ENCODE measurements around the gene STAM.
"Not testable (repeated sequence)": the region's sequence is repeated elsewhere in the genome, so short reads cannot be mapped to it uniquely, and the experiment has no call there.

Gene STAM

DNA sequence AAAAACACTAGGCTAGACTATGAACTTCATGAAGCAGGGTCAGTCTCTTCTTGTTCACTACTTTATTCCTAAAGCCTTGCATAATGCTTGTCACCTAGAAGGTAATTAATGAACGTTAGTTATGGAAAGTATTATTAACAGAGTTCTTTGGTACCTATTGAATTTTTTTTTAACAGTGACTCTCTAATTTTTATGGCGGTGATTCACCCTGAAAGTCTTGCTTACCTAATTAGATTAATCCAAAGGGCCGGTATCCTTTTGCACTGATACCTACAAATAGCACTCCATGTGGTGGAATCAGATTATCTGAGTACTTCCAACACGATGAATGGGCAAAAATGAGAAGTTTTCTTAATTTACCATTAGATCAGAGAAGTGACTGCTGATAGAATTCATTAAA lies 31.7 kb downstream of the STAM start:
- DNase-seq (ENCODE audit: low read depth), result no peak

DNA sequence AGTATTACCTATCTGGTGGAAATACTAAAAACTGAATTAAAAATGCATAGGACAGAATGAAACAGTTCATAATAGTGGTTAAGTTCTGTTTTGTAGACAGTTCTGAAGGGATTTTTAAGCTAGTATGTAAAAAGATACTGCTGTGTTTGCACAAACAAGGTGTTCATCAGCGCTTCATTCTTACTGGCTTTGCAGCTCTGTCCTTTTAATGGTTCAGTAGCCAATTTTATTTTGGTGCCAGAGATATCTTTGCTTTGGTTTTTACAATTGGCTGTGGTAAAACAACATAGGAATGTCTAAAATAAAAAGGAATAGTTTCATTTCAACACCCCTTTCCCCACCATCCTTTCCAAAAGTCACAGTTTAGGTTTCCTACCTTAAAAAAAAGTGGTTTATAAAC lies 33.0 kb downstream of the STAM start:
- no peak for DNase-seq (ENCODE audit: low read depth)

DNA sequence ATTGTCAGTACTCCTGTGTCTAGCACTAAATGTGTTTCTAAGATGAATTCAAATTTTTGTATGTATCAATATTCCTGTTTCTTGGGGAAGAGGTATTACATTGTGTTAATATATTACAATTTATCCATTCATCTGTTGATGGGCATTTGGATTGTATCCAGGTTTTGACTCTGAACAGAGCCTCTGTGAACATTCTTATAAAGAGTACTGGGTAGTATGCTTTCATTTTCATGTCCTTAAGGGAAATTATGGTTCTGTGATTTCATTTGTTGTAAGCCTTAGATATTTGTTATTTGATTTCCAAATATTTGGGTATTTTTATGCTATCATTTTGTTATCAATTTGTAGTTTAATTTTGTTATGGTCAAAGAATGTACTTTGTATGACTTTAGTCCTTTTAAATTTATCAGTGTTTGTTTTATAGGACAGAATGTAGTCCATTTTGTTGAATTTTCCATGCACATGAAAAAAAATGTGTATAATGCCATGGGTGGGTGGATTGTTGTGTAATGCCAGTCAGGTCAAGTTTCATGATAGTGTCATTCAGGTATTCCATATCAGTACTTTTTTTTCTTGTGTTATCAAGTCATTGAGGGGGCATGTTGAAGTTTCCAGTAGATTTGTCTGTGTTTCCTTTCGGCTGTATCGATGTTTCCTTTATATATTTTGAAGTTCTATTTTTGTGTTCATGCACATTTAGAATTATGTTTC lies 38.4 kb downstream of the STAM start:
- no peak for DNase-seq (ENCODE audit: low read depth)

DNA sequence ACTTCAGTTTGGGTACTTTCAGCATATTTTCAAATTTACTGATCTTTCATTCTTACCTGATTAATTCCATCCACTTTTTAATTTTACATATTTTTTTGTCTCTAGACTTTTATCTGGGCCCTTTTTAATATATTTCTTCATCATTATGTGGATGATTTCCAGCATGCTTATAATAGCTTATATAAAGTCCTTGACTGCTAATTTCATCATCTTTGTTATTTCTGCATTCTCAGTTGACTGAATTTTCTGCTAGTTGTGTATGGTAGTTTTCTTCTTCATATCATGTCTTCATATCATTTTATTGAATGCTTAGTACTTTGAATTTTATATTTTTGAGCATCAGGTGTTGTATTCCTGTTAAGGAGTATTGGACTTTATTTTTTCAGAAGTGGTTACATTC lies 39.6 kb downstream of the STAM start:
- DNase-seq (ENCODE audit: low read depth), result no peak

DNA sequence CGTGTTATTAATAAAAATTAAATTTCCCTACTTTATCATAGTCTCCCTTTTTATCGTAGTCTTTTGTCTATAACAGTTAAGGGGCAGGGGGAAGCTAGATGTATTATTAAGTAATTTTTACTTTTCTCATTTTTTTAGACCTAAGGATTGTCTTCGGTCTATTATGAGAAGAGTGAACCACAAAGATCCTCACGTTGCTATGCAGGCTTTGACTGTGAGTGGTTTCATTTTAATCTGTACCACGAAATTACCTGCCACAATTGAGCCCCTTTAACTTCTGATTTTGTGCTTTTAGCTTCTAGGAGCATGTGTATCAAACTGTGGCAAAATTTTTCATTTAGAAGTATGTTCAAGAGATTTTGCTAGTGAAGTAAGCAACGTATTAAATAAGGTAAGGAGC lies 40.6 kb downstream of the STAM start:
- DNase-seq (ENCODE audit: low read depth), result no peak

DNA sequence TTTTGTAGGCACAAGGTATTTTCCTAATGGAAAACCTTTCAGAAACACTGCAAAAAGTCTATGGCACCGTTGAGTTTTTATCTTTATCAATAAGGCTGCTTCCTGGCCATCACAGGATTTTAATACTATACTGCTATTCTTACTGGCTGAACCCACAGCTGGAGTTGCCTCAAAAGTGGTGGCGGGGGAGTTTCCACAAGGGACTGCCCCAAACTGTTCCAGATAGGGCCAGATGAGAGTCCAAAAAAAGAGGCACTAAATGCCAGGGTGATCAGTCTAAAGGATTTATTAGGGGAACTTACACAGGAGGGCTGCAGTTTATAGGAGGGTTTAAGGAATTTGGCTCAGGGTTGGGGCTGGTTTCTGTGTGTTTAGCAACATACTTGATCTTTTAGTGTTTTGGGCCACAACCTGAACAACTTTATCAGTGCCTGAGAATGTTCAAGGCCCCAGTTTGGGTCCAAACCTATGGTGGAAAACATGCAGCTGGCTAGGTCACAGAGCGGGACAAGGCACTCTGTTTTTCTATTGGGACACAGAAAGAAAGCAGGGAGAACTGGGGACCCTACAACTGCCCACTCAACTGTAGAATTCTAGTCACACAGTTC lies 41.4 kb downstream of the STAM start:
- DNase-seq (ENCODE audit: low read depth), result no peak

DNA sequence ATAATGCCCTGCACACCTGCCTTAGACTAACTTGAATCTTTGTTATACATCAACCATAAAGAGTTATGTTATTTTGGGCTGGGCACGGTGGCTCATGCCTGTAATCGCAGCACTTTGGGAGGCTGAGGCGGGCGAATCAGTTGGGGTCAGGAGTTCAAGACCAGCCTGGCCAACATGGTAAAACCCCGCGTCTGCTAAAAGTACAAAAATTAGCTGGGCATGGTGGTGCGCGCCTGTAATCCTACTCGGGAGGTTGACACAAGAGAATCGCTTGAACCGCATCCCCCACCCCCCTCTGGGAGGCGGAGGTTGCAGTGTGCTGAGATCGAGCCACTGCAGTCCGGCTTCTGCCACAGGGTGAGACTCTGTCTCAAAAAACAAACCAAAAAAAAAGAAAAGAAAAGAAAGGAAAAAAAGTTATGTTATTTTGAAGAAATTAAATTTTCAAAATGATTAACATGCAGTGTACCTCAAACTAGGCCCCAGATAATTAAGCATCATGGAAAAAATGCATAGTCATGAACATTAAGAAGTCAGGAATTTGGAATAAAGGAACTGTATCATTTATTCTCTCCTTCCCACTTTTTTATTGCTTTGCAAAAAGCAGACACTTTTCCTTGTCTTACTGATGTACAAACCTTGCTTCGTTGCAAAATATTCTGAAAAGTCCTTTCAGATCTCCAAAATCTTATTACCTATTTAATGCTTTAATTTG lies 43.3 kb downstream of the STAM start:
- no peak for DNase-seq (ENCODE audit: low read depth)

DNA sequence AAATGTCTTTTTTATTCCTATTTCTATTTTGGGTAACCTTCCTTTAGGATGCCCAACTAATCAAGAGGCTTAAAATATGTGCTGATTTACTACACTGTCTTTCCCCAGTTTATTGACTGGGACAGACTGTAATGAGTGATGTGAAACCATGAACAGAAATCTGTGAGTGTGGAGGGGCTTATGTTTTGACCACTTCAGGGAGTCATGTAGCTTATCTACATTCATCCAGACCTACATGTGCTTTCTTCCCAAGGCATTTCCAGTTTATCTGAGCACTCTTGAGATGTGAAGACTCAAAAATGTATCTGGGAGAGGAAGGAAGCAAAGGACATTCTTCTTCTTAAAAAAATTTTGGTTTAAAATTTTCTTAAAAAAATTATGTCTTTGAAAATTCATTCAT lies 45.2 kb downstream of the STAM start:
- no peak for DNase-seq (ENCODE audit: low read depth)

DNA sequence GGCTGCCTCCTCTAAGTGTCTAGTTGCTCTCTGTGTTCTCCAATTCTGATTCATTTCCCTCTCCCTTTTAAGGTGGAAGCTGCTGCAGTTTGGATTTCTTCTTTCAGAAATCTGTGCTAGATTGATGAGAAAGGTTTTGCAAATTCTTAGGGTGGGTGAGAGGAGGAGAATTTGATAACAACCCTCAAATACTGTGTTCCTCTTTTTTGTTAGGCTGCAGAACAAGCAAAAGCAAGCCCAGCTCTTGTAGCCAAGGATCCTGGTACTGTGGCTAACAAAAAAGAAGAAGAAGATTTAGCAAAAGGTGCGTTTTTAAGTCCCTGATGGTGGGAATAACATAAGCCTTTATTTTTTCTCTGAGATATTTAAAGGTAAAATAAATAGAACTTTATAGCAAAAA lies 49.1 kb downstream of the STAM start:
- DNase-seq (ENCODE audit: low read depth), result no peak

DNA sequence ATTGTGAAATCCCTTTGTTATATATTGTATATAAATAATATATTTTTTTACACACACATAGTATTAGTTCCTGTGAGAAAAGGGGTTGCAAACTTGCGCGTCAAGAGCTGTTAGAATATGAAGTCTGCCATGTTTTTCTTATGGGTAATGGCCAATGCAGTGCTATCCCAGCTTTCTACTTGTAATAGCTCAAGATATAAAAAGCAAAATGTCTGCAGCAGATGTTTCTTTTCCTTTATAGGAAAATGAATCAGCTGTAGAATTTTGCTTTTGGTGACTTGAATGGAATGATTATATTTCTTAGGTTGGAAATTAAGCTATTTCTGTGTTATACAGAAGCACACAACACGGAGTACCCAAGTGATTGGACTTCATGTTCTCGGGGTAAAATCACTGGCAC lies 54.7 kb downstream of the STAM start:
- DNase-seq (ENCODE audit: low read depth), result no peak

DNA sequence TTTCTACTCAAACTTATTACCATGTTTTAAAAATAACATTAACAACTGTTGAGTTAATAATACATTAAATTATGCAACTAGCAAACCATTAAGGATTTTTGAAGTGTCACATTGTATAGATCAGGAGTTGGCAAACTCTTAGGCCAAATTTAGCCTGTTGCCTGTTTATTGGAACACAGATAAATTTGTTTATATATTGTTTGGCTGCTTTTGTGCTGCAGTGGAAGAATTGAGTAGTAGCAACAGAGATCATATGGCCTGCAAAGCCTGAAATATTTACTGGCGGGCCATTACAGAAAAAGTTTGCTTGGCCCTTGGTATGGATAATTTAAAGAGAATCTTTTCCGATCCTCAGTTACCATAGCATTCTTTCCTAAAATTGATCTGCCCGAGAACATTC lies 57.4 kb downstream of the STAM start:
- no peak for DNase-seq (ENCODE audit: low read depth)

DNA sequence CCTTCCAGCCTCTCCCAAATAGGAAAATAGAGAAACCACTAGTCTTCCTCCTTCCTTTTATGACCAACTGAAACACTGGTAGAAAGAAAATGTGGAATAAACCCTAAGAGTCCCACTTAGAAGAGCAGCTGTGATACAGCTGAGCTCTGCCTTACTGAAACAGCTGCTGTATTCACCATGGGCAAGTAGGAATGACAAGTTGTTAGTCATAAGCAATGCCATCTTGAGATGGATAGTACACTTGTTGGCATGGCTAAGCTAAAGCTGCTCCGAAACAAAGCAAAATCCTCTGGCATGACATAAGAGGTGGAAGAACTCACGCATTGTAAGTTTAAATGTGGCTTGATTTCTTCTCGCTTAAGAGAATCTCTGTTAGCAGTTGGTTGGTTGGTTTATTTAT lies 59.8 kb downstream of the STAM start:
- DNase-seq (ENCODE audit: low read depth), result no peak

DNA sequence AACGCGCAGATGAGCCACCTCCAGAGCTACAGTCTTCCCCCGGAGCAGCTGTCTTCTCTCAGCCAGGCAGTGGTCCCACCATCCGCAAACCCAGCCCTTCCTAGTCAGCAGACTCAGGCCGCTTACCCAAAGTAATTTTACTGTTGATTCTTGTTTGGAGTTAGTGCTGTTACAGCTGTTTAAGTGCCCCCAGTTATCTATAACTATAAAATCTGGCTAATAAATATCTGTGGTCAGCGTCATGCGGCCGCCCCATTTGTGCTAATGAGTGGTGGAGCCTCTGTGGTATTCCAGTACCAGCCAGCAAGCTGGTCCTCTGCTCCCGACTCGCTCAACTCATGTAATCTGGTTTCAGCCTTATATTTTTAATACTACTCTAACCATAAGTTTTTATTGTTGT lies 64.9 kb downstream of the STAM start:
- DNase-seq (ENCODE audit: low read depth), result no peak

DNA sequence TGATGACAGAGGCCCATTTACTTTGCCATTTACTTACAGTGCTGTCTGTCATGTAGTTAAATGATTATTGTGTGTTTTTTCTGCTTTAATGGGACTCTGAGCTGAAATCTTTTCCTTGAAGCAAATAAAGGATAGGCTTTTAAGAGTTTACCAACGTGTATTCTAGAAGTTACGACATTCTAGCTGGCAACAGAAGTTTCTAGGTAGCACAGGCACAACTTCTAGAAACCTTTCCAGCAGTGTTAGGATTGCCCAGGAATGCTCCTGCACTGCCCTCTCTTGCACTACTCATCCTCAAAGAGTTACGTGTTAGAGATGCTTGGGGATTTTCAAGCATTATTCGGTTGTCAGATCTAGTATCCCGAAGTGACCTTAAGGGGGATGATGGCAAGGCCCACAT lies 65.5 kb downstream of the STAM start:
- DNase-seq (ENCODE audit: low read depth), result no peak

DNA sequence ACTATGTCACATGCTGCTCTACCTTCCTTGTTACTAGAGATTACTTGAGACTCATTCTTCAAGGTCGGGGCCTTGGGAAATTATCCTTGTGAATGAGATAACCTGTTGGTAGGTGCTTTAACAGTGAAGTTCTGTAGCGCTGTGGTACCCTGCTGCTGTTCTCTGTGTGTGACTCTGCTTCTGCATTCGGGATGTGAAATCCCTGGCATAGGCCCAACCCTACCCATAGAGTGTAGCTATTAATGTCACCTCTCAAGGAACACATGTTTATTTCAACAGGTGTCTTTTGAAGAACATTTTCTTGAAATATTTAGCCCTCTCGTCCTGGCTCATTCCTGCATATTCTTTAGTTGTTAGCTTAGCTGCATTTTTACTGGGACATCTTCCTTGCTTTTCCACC lies 66.2 kb downstream of the STAM start:
- no peak for DNase-seq (ENCODE audit: low read depth)

DNA sequence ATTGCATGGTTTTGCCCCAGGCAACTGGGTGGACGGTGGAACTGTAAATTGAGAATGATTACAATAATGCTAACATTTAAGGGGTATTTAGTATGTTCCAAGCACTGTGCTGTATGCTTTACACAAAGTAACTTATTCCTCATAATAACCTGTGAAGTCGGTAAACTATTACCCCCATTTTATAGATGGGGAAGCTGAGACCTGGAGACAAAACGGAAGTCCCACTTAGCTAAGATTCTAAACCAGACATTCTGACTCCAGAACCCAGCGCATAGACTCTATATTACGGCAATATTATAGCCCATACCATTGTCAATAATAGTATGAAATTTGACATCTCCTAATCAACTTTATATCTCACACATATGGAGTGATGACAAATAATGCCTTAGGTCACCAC lies 68.1 kb downstream of the STAM start:
- DNase-seq (ENCODE audit: low read depth), result no peak

DNA sequence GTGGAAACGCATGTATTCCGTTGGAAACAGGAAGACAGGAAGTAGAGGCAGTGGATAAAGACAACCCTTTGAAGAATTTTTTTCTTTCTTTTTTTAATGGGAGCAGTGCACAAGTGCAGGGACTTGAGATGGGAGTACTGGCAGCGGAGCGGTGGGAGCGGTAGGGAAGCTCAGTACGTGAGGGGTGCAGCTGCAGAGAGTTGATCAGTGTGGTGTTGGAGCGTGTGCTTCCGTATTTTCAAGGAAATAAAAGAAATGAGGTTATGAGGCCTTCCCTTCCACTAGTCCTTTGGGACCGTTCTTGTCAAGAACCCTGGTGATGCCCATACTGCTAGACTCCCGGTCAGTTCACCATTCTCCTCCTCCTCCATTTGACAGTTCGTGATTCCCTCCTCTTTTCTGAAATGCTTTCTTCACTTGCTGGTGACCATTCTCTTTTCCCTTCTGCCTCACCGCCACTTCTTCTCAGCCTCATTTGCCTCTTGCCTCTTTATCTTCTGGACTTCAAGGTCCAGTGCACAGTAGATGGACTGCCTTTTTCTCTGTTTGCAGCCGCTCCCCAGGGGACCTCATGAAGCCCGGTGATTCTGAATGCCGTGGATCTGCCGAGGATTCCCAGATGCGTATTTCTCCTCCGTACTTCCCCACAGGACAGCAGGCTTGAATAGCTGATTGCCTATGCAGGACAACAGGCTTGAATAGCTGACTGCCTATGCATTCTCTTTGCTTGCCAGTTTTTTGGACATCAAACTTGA lies 68.9 kb downstream of the STAM start:
- DNase-seq (ENCODE audit: low read depth), result no peak

DNA sequence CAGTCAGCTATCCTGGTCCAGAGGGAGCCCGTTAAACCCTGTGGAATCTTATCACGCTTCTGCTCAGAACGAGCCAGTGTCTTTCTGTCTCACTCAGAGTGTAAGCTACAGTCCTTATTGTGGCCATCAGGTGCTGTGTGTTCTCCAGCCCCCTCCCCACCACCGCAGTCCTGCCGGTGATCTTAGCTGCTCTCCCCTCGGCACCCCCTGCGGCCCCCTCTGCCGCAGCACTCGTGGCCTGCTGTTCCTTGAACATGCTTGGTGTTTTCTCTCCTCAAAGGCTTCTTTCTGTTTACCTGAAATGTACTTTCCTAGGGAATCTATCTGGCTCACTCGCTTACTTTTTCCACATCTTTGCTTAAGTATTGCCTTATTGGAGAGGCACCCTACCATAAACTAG lies 69.8 kb downstream of the STAM start:
- DNase-seq (ENCODE audit: low read depth), result no peak

DNA sequence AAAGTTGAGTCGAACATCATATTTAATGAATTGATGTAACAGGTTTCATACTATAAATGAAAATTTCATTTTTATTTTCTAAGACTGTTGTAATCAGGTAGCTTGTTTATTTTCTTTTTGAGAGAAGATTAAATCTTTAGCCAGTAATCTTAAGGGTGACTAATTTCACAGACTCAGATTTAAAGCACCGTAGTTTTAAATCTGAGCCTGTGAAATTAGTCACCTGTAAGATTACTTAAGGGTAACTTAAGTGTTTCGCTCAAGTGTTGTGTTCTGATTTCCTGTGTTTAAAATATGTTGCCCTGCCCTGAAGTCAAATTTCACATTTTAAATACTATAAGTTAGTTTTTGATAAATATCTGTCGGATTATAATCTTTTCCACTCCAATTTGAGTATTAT lies 72.2 kb downstream of the STAM start:
- no peak for DNase-seq (ENCODE audit: low read depth)

DNA sequence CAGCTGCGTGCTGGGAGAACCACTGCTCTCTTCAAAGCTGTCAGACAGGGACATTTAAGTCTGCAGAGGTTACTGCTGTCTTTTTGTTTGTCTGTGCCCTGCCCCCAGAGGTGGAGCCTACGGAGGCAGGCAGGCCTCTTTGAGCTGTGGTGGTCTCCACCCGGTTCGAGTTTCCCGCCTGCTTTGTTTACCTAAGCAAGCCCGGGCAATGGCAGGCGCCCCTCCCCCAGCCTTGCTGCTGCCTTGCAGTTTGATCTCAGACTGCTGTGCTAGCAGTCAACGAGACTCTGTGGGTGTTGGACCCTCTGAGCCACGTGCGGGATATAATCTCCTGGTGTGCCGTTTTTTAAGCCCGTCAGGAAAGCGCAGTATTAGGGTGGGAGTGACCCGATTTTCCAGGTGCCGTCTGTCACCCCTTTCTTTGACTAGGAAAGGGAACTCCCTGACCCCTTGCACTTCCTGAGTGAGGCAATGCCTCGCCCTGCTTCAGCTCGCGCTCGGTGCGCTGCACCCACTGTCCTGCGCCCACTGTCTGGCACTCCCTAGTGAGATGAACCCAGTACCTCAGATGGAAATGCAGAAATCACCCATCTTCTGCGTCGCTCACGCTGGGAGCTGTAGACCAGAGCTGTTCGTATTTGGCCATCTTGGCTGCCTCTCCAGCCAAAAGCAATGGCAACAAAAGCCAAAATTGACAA lies 78.5 kb downstream of the STAM start:
- DNase-seq (ENCODE audit: low read depth), result not testable (repeated sequence)

DNA sequence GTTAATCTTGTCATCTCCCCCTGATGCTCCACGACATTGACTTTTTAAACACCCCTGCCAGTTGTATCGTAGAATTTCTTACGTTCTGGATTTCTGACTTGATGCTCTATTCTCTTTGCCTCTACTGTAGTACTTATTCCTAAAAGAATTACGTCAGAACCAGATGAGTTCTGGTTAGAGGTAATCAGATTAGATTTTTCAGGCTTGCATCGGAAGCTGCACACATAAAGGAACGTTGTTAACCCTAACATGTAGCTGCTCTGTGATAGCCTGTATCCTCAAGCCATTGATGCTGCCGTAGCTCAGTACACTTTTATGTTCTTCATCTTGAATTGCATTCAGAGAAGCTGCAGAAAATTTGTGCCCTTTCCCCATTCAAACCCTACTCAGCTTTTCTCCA lies 81.8 kb downstream of the STAM start:
- DNase-seq (ENCODE audit: low read depth), result no peak

DNA sequence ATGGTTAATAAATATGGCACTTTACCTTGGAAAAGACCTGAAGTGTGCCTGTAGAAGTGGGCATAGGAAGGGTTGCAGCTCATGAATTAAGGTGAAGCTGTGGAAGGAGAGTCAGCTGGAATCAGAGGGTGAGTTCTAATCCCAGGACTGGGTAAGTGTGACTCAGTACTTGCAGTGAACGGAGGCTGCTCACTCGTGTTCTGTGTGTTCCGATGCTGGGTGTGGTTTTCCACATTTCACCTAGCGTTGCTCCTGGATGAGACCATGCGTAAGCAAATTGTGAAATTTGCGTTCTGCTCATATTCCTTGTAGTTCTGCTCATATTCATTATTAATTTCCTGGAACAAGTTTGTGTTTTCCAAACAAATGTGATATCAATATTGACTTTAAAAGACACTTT lies 85.7 kb downstream of the STAM start:
- DNase-seq (ENCODE audit: low read depth), result no peak
